CD4-positive, alpha-beta T cell treated with Interferon gamma for 1 hour (primary cell): Measurements from ENCODE around the gene WDSUB1.

Source experiments
- DNase-seq: peaks from one replicate; pipeline ENCODE4 v3.0.0-alpha.2; 2020

WDSUB1 gene

DNA sequence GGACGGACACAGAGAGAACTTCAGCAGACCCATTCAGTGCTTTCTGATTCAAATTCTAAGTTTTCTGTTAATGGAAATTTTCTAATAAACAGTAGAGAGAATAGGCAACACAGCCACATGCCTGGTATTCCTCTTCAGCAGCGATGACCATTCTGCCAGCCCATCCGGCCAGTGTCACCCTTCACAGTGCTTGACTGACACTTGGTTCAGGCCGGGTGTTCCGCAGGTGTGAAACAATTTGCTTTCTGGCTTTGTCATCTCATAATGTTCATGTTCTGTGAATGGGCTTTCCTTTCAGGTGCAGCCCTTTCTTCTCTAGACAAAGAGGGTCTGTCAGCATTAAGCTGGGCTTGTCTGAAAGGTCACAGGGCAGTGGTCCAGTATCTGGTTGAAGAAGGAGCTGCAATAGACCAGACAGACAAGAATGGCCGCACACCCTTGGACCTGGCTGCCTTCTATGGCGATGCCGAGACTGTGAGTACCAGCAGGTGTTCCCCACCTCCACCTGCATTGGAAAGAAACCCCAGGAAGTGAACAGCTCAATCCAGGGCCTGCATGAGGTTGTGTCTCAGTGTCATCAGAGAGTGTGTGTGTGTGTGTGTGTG, 67.0 kb downstream of the WDSUB1 start:
- DNase-seq = no peak

DNA sequence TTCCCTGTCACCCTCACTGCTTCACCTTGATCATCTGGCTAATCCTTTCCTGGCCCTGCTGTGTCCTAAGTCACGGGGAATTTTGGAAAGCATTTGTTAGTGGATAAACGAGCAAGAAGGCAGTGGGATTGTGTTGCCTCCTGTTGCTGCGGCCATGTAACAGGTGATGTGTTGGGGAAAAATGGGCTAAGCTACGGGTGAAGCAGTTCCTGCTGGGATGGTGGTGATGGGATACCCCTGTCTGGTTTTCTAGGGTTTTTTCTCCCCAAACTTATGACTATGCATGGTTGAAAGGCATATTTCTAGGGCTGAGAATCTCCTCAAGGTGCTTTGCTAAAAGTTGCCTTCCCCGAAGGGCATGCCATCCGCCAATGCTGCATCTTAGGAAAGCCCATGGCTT, 68.1 kb downstream of the WDSUB1 start:
- DNase-seq = no peak

DNA sequence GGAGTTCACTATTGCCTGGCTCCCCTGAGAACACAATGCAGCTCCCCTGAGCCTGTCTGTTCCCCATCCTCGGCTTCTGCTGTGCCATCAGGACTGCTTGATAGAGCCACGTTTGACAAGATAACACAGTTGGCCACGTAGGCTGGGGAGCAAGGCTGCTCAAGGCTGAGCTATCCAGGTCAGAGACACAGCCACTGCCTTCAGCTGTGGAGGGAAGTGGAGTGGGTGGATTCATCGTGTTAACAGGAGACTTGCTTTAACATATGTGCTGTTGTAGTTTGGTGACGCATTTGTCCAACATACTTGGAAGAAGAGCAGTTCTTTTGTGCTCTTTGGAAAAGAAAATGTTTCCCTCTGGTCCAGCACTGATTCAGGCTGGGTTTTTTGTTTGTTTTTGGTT, 68.8 kb downstream of the WDSUB1 start:
- DNase-seq = no peak

DNA sequence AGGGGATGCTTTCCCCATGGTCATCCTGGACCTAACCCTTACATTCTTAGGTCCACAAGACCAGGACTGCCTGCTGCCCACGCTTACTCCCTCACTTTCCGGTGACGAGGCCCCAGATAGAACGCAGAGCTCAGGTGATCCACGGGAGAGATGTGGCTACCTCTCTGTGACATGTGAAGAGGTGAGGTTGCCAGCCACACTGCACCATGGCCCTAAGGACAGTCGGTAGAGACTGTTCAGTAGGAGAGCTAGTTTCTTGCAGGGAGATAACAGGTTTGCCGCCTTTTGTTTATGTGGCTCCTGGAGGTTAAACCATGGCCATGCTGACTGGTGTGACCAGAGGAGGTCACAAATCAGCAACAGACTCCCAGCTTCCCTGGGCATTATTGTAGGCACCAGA, 71.4 kb downstream of the WDSUB1 start:
- no peak for DNase-seq

DNA sequence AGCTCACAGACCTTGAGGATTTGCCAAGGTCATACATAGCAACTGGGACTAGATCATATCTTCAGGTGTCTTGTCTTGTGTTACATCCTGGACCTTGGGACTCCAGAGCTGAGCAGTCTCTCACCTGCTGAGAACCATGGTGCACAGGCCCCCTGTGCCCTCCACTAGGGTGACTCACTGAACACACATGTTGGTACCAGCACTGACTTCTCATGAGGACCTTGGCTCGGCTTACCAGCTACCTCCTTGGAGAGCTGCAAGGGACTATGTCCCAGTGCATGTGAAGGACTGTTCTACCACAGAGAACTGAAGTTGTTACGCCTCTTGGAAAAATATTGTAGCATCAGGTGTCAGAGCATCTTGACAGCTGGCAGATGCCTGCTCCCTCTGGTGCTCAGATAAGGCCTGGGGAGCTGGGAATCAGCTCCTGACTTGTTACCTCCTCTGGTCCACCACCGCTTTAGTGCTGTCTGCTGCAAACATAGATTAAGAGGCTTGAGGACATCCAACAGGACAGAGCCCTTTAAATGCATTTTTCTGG, 72.1 kb downstream of the WDSUB1 start:
- DNase-seq = no peak

DNA sequence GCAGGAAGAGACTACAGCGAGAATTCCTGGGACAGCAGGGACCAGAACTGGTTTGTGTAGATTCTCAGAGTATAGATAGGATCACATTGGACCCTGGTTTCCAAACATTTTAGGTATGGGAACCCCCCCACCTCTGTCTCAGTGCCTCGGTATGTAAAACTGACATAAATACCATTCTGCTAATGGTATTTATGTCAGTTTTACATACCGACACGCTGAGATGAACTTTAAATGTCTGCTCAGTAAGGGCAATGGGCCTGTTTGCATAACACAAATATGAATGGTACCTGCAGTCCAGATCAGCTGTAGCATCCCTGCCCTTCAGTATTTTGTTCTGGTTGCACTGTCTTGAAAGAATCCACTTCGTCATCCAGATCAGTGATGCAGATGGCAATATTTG, 73.2 kb downstream of the WDSUB1 start:
- no peak for DNase-seq

DNA sequence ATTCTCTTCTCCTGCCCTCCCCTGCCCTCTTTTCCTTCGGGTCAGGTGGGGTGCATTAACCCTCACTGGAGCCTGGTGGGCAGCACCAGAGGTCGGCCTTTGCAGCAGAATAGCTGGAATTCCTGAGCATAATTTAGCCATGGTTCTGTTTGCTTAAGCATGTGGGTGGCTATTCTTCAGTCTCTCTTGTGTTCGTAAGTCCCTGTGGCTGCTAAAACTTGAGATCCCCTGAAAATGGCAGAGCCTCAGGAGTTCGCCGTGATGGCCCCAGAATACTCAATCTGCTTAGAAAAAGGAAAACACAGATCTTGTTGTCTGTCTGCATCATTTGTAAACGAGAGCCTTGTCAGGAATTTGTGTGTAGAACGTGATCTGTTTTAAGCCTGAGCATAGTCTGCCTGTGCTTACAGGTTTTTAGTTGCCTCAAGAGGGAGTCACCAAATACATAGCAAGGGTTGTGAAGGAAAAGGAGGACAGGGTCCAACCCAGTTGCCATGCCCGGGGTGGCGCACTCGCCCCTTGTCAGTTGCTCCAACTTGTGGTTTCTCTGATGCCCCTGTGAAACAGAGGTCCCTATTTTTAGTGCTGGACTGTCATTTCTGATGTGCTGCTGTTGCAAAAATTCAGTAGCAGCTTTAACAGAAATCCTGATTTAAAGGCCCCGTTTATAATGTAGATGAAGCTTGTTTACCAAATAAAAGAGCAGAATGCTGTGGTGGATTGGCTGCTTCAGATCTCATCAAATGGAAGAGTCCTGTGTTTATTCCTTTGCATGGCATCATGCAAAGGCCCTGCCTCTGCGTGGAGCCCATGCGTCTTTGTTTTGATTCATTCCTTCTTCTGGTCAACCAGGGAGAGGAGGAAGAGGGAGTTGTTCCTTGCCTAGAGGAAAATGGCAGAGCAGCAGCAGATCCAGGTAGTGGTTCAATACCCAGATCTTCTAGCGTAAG, 74.8 kb downstream of the WDSUB1 start:
- no peak for DNase-seq

DNA sequence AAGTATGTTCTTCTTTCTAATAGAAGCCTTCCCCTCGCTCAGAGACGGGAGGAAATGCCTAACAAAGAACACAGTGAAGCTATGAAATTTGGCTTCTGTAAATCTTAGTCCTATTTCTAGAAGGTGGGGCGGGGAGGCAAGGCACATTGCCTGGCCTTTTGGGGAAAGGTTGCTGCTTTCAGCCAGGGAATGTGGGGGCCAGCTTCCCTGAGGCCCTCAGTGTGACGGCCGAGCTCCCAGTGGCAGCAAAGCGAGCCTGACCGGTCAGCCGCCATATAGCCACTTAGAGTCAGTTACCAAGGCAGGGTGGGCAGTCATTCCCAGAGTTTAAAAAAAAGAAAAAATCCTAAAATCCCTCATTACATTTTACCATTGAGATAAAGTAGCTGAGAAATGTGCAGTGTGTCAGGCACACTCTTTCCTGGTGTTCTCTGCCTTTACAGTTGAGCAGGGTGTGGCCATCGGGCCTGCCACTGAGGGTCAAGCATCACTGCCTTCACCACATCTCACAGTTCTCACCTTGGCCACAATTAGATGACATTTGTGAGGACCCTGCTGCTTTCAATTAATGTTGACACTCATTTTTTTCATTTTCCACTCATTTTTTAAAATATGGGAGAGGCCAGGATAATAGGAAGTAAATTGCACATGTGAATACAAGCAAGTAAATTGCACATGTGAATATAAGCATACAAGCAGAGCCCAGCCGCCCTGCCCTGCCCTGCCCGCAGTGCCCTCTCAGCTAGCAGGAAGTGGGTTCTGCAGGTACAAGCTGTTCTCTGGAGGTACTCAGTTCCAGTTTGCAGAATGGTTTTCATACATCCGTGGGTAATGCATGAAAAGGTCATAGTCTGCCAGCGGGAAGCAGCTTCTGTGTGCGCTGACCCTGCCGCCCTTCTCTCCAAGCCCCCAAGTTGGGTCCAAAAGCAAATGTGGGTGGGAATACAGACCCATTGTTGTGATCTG, 76.9 kb downstream of the WDSUB1 start:
- peak; percentile 11 for DNase-seq

DNA sequence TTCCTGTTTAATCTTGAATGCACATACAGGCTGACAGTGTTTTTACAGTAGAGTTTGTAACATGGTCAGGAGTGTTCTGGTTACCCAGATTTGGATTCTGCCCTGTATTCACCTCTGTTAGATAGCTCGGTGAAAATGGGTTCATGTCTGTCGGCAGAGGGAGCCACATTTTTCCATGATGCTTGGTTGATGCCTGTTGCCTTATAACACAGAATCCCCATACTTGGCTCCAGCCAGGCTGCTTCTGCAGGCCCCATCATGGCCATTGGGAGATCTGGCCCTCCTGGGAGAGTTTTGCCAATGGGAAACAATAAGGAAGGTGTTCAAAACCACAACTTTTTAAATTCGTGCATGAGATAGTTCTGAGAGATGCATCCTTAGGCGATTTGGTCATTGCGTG, 78.1 kb downstream of the WDSUB1 start:
- no peak for DNase-seq

DNA sequence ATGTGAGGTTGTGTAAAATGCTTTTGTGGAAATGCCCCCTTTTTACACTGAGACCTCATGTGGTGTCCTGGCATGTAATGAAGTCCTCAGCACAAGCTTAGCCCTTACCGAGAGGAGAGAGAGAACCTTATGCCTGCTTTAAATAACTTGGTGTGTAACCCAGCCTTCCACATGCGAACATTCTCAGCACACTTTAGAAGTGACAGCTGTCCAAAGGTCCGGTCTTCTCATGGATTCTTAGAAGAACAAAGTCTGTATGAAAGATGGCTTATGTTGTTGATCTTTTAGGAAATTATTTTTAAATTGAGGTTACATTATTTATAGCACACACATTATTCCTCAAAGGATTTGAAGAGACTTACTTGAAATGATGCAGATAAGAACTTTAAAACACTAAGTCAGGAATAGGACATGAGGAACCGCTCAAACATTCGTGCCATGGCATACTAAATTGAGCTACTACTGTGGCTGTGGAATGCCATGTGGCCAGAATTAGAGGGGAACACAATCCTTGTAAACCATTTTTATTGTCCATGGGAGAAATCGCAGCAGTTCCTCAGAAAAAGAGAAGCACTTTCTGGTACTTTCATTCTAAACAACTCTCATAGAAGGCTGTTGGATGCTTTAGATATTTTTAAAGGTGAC, 79.6 kb downstream of the WDSUB1 start:
- no peak for DNase-seq

DNA sequence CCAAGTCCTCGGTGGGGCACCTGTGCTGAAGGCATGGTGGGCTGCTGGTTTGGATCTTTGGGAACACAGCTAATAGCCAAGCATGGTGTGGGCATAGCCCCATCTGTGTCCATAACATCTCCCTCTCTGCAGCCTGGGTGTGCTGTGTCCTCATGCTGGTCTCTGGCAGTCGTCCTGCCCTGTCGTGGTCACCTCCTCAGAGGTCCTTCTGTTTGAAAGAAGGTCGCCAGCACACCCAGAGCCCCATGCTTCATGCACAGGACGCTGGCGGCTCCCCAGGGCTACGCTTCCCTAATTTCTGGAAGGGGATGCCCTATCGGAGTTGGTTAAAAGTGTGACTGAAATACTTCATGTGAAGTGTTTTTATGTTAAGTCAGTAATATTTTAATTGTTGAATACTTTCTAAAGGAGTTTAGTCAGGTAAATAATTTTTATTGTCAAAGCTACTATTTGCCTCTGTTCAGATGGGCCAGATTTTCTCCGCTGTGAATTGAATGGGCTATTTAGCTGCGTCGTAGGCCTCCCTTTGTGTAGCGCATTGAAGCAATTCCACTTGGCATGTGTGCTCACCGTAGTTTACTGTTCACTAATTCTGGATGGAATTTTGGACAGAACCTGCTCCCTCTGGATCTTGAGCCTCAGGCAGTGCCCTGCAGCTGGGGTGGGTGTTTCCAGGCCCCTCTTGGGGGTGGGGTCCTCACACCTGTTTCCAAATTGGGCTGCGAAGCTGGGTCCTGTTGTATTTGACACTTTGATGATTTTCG, 81.9 kb downstream of the WDSUB1 start:
- DNase-seq = no peak

DNA sequence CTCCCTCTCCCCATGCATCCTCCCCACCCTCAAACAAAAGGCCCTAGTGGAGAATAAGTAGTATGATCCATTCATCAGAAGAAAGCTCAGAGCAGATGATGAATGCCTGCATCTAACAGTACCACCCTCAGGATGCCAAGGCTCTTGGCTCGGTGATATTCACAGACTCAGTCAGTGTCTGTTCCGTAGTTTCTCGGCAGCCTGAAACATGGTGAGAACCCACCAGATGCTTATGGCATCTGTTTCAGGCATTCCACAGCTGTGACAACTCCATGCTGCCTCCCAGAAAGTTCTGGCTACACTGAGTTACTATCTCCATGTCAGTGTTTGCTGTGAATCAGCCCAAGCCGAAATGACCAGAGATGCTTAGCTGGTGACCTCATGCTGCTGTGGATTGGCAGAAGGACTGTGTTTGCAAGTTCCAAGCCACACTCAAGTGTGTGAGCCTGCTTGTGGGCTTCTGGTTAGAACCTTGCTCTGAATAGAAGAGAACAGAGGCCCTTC, 83.9 kb downstream of the WDSUB1 start:
- no peak for DNase-seq

DNA sequence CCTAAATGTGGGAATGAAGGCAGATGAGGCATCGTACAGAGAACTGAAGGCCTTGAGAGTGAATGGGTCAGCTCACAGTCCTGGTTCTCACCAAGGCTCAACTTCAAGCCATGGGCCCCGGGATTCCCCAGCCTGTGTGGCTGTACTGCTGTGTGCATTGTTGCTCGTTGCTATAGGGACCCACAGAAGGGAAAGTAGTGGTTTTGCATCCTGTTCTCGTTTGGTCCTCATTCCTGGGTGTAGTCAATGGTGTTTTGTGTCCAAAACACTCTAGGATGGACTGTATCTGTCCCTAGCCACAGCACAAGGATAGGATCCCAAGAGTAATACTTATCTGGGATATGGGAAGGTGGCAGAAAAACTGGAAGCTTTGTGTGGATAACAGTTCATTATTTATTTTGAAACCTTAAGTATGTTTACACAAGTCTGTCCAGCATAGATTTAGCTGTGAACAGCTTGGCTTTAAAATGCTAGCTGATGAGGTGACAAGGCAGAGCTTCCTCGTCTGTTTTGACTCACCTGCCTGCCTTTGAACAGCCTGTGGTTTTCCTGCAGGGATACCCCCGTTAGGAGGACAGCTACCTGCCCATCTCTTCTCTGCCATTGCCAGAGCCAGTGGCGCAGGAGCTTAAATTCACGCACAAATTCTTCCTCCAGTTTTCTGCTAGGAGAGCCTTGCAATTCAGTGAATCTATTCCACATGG, 85.0 kb downstream of the WDSUB1 start:
- DNase-seq = peak; percentile 22

DNA sequence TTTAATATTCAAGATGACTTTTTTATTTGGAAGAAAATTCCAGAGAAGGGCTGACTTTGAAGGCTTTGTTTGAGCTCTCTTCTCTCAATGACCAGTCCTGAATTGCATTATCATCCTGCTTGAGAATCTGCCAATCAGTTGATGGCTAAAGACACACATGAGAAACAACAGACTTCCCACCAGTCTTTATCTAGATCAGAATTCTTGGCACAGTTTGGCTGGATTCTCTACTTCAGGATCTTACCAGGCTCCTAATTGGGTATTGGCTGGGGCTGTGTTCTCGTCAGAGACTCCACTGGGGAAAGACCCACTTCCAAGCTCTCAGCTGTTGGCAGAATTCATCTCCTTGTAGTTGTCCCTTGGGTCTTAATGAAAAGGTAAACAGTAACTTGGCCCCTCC, 86.0 kb downstream of the WDSUB1 start:
- DNase-seq = no peak

DNA sequence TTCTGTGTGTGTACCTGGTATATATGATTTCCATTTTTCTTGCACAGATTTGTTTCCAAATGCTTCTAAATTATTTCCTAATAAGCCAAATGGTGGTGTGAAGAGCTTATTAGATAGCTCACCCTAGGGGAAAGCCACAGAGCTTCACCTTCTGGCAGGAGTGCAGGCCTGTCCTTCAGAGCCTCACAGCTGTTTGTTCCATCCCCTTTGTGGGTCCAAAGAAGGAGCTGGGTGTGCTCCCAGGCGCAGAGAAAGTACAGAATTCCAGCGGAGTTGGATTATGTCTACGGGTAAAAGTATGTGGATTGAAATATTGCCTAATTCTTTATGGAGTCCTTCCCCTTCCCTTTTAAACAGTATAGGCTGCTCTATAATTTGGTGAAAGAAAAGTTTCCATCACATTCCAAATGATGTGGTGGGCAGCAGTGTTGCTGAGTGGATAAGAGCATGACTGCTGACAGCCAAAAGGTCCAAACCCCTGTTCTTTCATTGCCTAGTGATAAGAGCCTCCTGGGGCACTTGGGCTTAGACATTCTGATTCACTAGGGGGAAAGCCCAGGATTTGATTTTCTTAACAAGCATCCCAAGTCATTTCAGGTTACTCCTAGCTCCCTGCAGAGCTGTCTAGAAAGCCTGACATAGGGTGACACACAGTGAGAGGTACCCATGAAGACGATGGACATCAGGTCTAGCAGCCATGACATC, 86.6 kb downstream of the WDSUB1 start:
- DNase-seq = no peak

DNA sequence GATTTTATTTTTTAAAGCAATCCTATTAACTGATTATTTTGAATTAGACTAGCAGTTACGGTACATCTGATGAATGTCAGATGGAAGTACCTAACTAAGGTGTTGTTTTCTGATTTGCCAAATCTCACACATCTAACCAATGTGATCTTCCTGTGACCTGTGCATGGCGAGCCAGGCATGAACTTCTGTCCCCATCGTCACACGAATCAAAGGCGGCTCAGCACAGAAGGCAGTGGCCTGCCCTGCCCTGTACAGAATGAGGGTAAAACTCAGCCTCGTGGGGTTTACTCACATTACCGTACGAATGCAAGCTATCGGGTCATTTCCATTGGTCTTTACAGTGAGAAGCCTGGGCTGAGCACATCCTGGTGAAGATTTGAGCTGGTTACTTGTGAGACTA, 87.3 kb downstream of the WDSUB1 start:
- DNase-seq = no peak

DNA sequence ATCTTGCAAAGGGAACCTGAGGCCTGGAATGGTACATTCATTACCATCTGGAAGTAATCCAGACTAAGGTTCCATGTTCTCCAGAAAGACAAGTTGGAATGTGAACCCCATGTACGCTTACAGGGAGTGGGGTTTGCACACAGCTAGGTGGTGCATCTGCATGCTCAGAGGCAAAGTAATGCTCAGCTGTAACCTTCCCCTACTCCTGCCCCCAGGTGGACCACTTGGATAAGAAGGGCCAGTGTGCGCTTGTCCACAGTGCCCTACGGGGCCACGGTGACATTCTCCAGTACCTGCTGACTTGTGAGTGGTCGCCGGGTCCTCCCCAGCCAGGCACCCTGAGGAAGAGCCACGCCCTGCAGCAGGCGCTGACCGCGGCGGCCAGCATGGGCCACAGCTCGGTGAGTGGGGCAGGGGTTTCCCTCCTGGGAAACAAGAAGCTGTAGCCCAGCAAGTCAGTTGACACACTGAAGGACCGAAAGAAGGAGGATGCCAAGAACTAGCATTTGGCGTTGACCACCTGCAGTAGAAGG, 90.0 kb downstream of the WDSUB1 start:
- no peak for DNase-seq

DNA sequence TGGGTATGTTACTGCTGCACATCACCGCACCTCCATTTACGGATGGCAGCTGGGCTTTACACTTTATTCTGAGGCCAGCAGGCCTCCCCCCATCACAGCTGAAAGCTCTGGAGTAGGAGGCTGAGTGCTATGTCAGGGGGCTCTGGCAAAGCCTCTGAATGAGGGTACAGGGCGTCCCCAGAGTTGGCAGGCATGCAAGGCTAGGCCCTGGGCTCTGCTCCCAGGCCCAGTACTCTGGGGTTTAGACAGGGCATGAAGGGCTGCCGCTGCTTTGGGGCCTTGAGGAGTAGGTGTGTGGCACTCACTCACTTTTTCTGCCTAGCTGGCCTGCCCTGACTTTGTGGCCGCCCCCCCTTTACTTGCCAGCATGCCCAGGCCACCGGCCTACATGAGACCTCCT, 90.8 kb downstream of the WDSUB1 start:
- DNase-seq = no peak

DNA sequence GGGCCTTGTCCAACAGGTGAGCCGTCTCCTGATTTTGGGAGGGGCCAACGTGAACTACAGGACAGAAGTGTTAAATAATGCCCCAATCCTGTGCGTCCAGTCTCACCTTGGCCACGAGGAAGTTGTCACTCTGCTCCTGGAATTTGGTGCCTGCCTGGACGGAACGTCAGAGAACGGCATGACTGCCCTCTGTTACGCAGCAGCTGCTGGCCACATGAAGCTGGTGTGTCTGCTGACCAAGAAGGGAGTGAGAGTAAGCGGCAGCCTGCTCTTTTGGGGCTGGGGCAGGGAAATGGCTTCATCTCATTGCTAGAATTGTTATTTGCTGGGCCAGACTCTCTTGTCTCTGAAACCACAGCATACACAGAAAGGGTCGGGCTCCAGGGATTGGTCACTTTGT, 92.3 kb downstream of the WDSUB1 start:
- DNase-seq = no peak

DNA sequence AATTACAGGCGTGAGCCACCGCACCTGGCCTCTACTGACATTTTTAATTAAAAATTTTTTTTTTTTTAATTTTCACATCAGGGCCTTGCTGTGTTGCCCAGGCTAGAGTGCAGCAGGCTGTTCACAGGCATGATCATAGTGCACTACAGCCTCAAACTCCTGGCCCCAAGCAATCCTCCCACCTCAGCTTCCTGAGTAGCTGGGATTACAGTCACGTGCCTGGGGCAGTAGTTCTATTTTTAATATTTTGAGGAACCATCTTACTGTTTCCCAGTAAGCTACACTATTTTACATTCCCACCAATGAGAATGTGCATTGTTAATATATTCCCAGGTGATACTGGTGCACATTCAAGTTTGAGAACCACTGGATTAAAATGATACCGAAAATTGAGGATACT, 92.7 kb downstream of the WDSUB1 start:
- DNase-seq = no peak
